Mucosa of descending colon (tissue), 3 donors: Measurements from ENCODE around the gene CDK2AP2. TPM values are rescaled to one million over a fixed set of nuclear protein-coding genes. Genes with fewer than 3 reads are reported as not detected.

Experiments used
- ATAC-seq: fragments of 200-7000 bp; cut with Tn5 transposase; one replicate; pipeline ENCODE4 v1.9.1; 2020; ENCODE audit warnings: mild to moderate bottlenecking, moderate library complexity
- DNase-seq, 3 donors: peaks; one replicate each; pipeline ENCODE4 v3.0.0-alpha.2; 2020
- H3K36me3 ChIP-seq: fragments of 200-600 bp; one replicate; pipeline ENCODE4 v1.8.0; 2021; ENCODE audit warnings: low read depth, mild to moderate bottlenecking
- H3K4me1 ChIP-seq: fragments of 200-600 bp; one replicate; pipeline ENCODE4 v1.8.0; 2021; ENCODE audit warnings: low read depth, mild to moderate bottlenecking
- H3K4me3 ChIP-seq: fragments of 200-600 bp; one replicate; pipeline ENCODE4 v1.8.0; 2021; ENCODE audit warnings: mild to moderate bottlenecking
- H3K9me3 ChIP-seq: fragments of 200-600 bp; one replicate; pipeline ENCODE4 v1.8.0; 2021; ENCODE audit warnings: mild to moderate bottlenecking
- CTCF ChIP-seq: fragments of 200-600 bp; IDR thresholded peaks from one replicate; pipeline ENCODE4 v1.8.0; 2022; ENCODE audit warnings: antibody characterized with exemption, mild to moderate bottlenecking
- intact Hi-C, 2 donors: fragments of 100-400 bp; cut with DNase I in 1 of 2; cut with micrococcal nuclease in 1 of 2; formaldehyde crosslinking; loops; one replicate each; pipeline versions ENCODE4 v1.11.0 to v1.11.1; 2022; cut with DNase I, micrococcal nuclease
- total RNA-seq, 3 donors: library from RNA; stranded (reverse); fragmentation: NEBNext Ultra II Directional in 2 of 3; extraction: Animal tissue kit (Norgen Biotek cat#: 25700) in 2 of 3; gene quantifications; one replicate each; pipeline versions ENCODE4 v1.2.1 to v1.2.4, GENCODE V29; 2021 to 2023
- donor health status: DM: no; HTN: no; CAD: no; lungs with moderate emphysema.
- donor health status: DM: no; HTN: no; CAD: no.
- donor health status: DM: no; HTN: yes; CAD: no.

The CDK2AP2 gene
- total RNA-seq, 3 donors from 2014 or later = 63.5 to 81.3 (median 79.3) TPM

DNA sequence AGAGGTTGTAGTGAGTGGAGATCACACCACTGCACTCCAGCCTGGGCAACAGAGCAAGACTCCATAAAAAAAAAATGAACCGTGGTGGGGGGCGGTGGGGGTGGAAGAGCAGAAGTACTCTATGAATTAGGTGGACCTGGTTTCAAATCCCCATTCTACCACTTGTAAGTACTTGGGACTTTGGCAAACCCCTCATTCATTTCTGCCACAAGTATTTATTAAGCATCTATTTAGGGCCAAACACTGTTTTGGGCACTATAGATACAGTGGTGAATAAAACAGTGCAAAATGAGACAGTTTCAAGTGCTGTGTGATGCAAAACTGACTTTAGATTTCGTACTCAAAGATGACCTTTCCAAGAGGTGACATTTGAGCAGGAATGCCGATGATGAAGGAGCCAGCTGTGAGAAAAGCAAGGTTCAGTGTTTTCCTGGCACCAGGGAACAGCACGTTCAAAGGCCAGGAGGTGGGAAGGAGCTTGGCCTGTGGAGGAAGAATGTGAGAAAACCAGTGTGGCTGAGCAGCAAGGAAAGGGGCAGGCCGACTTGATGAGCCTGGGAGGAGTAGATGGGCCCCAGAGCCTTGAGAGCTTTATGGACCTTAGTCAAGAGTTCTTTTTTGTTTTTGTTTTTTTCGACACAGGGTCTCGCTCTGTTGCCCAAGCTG, 37.5 kb downstream of the CDK2AP2 start:
- no peak for ATAC-seq

DNA sequence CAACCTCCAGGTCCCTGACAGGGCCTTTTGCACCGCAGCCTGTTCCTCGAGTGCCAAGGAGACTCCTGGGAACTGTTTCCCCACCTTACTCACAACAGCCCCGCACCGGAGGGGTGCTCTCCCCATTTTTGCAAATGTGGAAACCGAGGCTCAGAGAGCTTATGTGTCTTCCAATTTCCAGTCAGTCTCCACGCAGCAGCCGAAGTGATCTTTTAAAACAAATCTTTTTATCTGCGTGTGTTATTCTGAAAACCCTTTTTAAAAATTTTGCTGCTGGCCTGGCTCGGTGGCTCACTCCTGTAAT, 38.5 kb downstream of the CDK2AP2 start:
- no peaks in the 10 kb centered on the region for H3K9me3 ChIP-seq
- no peaks in the 10 kb centered on the region for H3K36me3 ChIP-seq
- ATAC-seq = no peak
- intact Hi-C loops = no loop called here
- no peak for TF ChIP-seq CTCF
- H3K4me3 ChIP-seq = peak overlapping the region; percentile 90
- H3K4me1 ChIP-seq = peaks cover 12% of the 10 kb centered on the region
- DNase-seq = no peak

More for the DNA sequence above, 37.5 kb downstream of the CDK2AP2 start:
- no peak for TF ChIP-seq CTCF
- Histone ChIP-seq H3K36me3 (no peaks in the 10 kb centered on the region), H3K9me3 (no peaks in the 10 kb centered on the region), H3K4me1 (peaks cover 12% of the 10 kb centered on the region), H3K4me3 (no peak overlapping the region)
- no peak for DNase-seq
- intact Hi-C loops = no loop called here

DNA sequence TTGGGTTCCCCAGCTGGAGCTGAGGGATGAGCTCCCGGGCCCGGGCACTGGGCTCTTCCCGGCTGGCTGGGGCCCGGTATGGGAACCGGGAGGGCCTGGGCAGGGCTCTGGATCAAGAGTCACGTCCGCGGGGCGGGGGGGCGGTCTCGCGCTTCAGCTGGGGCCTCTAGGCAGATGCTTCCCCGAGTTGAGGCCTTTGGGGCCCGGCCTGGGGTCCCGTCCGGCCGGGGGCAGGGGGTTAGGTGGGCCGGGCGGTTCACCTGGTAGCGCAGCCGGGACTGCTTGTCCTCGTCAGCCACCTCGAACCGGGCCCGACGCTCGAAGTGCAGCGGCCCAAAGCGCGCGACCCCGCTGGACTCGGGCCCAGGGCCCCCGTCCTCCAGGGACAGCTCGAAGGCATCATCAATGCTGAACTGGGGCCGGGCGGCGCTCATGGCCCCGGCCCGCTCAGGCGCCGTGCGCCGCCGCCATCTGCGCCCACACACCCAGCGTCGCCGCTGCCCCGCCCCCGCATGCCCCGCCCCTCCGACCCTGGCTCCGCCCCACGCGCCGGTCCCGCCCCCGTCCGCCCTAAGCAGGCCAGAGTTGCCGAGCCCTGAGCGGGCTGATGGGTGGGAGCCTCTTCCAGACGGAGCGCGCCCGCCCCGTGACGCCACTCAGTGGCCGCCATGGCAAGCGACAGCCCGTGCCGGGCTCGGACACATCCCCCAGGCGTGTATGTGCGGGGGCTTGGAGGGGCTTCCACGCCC, 39.0 kb downstream of the CDK2AP2 start, which contains the start of gene TMEM134:
TMEM134 (minus strand) TSS at position 493 of the 749 bp plus-strand sequence; CDS start at position 434, 59 bp downstream.
- intact Hi-C loops = no loop called here
- Histone ChIP-seq H3K4me1 (peaks cover 18% of the 10 kb centered on the region), H3K36me3 (no peaks in the 10 kb centered on the region), H3K4me3 (peak within 1 kb of the TSS; percentile 90), H3K9me3 (no peaks in the 10 kb centered on the region)
- ATAC-seq (peak; percentile 87), DNase-seq (peak; percentile 92 to 96 (median 94))
- TF ChIP-seq CTCF = peak; percentile 38

- no peaks in the 10 kb centered on the region for H3K9me3 ChIP-seq
- ATAC-seq (peak; percentile 2), DNase-seq (no peak)
- intact Hi-C loops = no loop called here
- TF ChIP-seq CTCF = no peak
- H3K4me3 ChIP-seq = peak overlapping the region; percentile 90
- peaks cover 20% of the 10 kb centered on the region for H3K4me1 ChIP-seq
- H3K36me3 ChIP-seq = no peaks in the 10 kb centered on the region
Observed at GRCh38 chr11:67468456-67468758, 39.6 kb downstream of the CDK2AP2 start.

- peaks cover 20% of the 10 kb centered on the region for H3K4me1 ChIP-seq
- DNase-seq (peak; percentile 80 to 85 (median 84)), ATAC-seq (peak; percentile 24)
- intact Hi-C loops = no loop called here
- H3K9me3 ChIP-seq = no peaks in the 10 kb centered on the region
- H3K4me3 ChIP-seq = peak overlapping the region; percentile 90
- no peaks in the 10 kb centered on the region for H3K36me3 ChIP-seq
- no peak for TF ChIP-seq CTCF
Observed at GRCh38 chr11:67468056-67468455, 39.9 kb downstream of the CDK2AP2 start.
